Measurements from ENCODE around the gene SNAP25.

SNAP25 gene

GRCh38 chr20:10228330-10228729, 9.7 kb downstream of the SNAP25 start:
- no peak for TF ChIP-seq CTCF (conservative IDR thresholded peaks at IDR 0.05; ENCODE audit: low read depth, low read length)
- H3K4me3 ChIP-seq (ENCODE audit: low read length), result no peak overlapping the region
- DNase-seq (ENCODE audit: low read depth), result no peak

GRCh38 chr20:10231290-10231689, 12.7 kb downstream of the SNAP25 start:
- H3K4me3 ChIP-seq (ENCODE audit: low read length), result no peak overlapping the region
- TF ChIP-seq CTCF (conservative IDR thresholded peaks at IDR 0.05; ENCODE audit: low read depth, low read length), result no peak
- no peak for DNase-seq (ENCODE audit: low read depth)

- TF ChIP-seq CTCF (conservative IDR thresholded peaks at IDR 0.05; ENCODE audit: low read depth, low read length), result peak; percentile 18
- DNase-seq (ENCODE audit: low read depth), result peak; percentile 53
- H3K4me3 ChIP-seq (ENCODE audit: low read length), result no peak overlapping the region
Measured at GRCh38 chr20:10236540-10237533, 18.2 kb downstream of the SNAP25 start.

- DNase-seq (ENCODE audit: low read depth), result no peak
- TF ChIP-seq CTCF (conservative IDR thresholded peaks at IDR 0.05; ENCODE audit: low read depth, low read length), result no peak
- no peak overlapping the region for H3K4me3 ChIP-seq (ENCODE audit: low read length)
Measured at GRCh38 chr20:10239954-10240353, 21.3 kb downstream of the SNAP25 start.

GRCh38 chr20:10240655-10241054, 22.0 kb downstream of the SNAP25 start:
- no peak overlapping the region for H3K4me3 ChIP-seq (ENCODE audit: low read length)
- DNase-seq (ENCODE audit: low read depth), result no peak
- TF ChIP-seq CTCF (conservative IDR thresholded peaks at IDR 0.05; ENCODE audit: low read depth, low read length), result no peak

- H3K4me3 ChIP-seq (ENCODE audit: low read length), result no peak overlapping the region
- TF ChIP-seq CTCF (conservative IDR thresholded peaks at IDR 0.05; ENCODE audit: low read depth, low read length), result no peak
- no peak for DNase-seq (ENCODE audit: low read depth)
Measured at GRCh38 chr20:10242166-10242565, 23.5 kb downstream of the SNAP25 start.

- no peak for DNase-seq (ENCODE audit: low read depth)
- H3K4me3 ChIP-seq (ENCODE audit: low read length), result no peak overlapping the region
- TF ChIP-seq CTCF (conservative IDR thresholded peaks at IDR 0.05; ENCODE audit: low read depth, low read length), result no peak
Measured at GRCh38 chr20:10247440-10247839, 28.8 kb downstream of the SNAP25 start.
